GM20000 (cell line): ENCODE measurements around the gene MYOCD.
"Not testable (repeated sequence)": the region's sequence is repeated elsewhere in the genome, so short reads cannot be mapped to it uniquely, and the experiment has no call there.

Experiments
- DNase-seq: peaks from one replicate; pipeline ENCODE4 v3.0.0; 2012; ENCODE audit warnings: low spot score
- CTCF ChIP-seq: IDR thresholded peaks from 2 replicates; pipeline ENCODE4 v1.5.1; 2012; ENCODE audit warnings: mild to moderate bottlenecking, control low read depth; ENCODE audit errors: extremely low read depth, missing control alignments

MYOCD gene

GRCh38 chr17:12634789-12635414, 30.8 kb upstream of the MYOCD start:
- TF ChIP-seq CTCF, result no peak
- DNase-seq, result no peak

GRCh38 chr17:12635996-12636395, 29.7 kb upstream of the MYOCD start:
- DNase-seq, result not testable (repeated sequence)

GRCh38 chr17:12637015-12637414, 28.7 kb upstream of the MYOCD start:
- TF ChIP-seq CTCF, result no peak
- DNase-seq, result no peak

- no peak for DNase-seq
- no peak for TF ChIP-seq CTCF
These were observed 27.7 kb upstream of the MYOCD start for GRCh38 chr17:12637745-12638651.

GRCh38 chr17:12640364-12640763, 25.3 kb upstream of the MYOCD start:
- TF ChIP-seq CTCF, result no peak

GRCh38 chr17:12641084-12641483, 24.6 kb upstream of the MYOCD start:
- no peak for DNase-seq
- no peak for TF ChIP-seq CTCF

More at GRCh38 chr17:12640364-12640763, 25.3 kb upstream of the MYOCD start:
- DNase-seq, result no peak

GRCh38 chr17:12642034-12642433, 23.7 kb upstream of the MYOCD start:
- TF ChIP-seq CTCF, result no peak

More at GRCh38 chr17:12642034-12642433, 23.7 kb upstream of the MYOCD start:
- no peak for DNase-seq
